Glutamatergic neuron (in vitro differentiated cells): Measurements from ENCODE around the gene TRAF6. TPM values are rescaled to one million over a fixed set of nuclear protein-coding genes. Genes with fewer than 3 reads are reported as not detected.
A peak's percentile ranks its signal among the peaks of the same experiment; 100 is the strongest.

Experiments used
- DNase-seq: peaks from one replicate; pipeline ENCODE4 v3.0.0; 2022
- H3K27ac Mint-ChIP-seq: one replicate; pipeline ENCODE4 v1.8.0; 2020; ENCODE audit warnings: mild to moderate bottlenecking, mixed read lengths, inconsistent platforms; ENCODE audit not compliant: unreplicated experiment
- H3K27me3 Mint-ChIP-seq: one replicate; pipeline ENCODE4 v1.8.0; 2020; ENCODE audit warnings: mild to moderate bottlenecking, moderate library complexity, mixed read lengths, inconsistent platforms; ENCODE audit not compliant: unreplicated experiment
- H3K36me3 Mint-ChIP-seq: one replicate; pipeline ENCODE4 v1.8.0; 2020; ENCODE audit warnings: mild to moderate bottlenecking, mixed read lengths, inconsistent platforms; ENCODE audit not compliant: unreplicated experiment
- H3K4me1 Mint-ChIP-seq: one replicate; pipeline ENCODE4 v1.8.0; 2020; ENCODE audit warnings: mild to moderate bottlenecking, low read depth, mixed read lengths, inconsistent platforms; ENCODE audit not compliant: unreplicated experiment
- H3K4me3 Mint-ChIP-seq: one replicate; pipeline ENCODE4 v1.8.0; 2020; ENCODE audit warnings: mild to moderate bottlenecking, mixed read lengths, inconsistent platforms; ENCODE audit not compliant: unreplicated experiment
- H3K9me3 Mint-ChIP-seq: one replicate; pipeline ENCODE4 v1.8.0; 2020; ENCODE audit warnings: mild to moderate bottlenecking, moderate library complexity, mixed read lengths, inconsistent platforms; ENCODE audit not compliant: unreplicated experiment
- total RNA-seq: library from RNA; stranded (reverse); fragmentation: NEBNext Ultra II Directional; extraction: Animal tissue kit (Norgen Biotek cat#: 25700); gene quantifications from one replicate; pipeline ENCODE4 v1.2.1, GENCODE V29; 2021; ENCODE audit not compliant: unreplicated experiment
- TF ChIP-seq, protein P1 (sequence below): fragments of 200-600 bp; sonication (generic); IDR thresholded peaks from one replicate; pipeline ENCODE4 v1.5.0; 2021; ENCODE audit not compliant: partially characterized antibody, unreplicated experiment

Gene TRAF6
- total RNA-seq, 1 donor from 2014 or later: 12.3 TPM

- H3K9me3 Mint-ChIP-seq: peaks cover 3% of the 10 kb centered on the region
- TF ChIP-seq, protein P1, sequence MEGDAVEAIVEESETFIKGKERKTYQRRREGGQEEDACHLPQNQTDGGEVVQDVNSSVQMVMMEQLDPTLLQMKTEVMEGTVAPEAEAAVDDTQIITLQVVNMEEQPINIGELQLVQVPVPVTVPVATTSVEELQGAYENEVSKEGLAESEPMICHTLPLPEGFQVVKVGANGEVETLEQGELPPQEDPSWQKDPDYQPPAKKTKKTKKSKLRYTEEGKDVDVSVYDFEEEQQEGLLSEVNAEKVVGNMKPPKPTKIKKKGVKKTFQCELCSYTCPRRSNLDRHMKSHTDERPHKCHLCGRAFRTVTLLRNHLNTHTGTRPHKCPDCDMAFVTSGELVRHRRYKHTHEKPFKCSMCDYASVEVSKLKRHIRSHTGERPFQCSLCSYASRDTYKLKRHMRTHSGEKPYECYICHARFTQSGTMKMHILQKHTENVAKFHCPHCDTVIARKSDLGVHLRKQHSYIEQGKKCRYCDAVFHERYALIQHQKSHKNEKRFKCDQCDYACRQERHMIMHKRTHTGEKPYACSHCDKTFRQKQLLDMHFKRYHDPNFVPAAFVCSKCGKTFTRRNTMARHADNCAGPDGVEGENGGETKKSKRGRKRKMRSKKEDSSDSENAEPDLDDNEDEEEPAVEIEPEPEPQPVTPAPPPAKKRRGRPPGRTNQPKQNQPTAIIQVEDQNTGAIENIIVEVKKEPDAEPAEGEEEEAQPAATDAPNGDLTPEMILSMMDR: no peak
- no peak overlapping the region for H3K27ac Mint-ChIP-seq
- peaks cover 2% of the 10 kb centered on the region for H3K27me3 Mint-ChIP-seq
- H3K4me1 Mint-ChIP-seq: peaks cover 3% of the 10 kb centered on the region
- no peaks in the 10 kb centered on the region for H3K36me3 Mint-ChIP-seq
- no peak for DNase-seq
- no peak overlapping the region for H3K4me3 Mint-ChIP-seq
Measured at GRCh38 chr11:36471577-36471976, 38.5 kb downstream of the TRAF6 start.

DNA sequence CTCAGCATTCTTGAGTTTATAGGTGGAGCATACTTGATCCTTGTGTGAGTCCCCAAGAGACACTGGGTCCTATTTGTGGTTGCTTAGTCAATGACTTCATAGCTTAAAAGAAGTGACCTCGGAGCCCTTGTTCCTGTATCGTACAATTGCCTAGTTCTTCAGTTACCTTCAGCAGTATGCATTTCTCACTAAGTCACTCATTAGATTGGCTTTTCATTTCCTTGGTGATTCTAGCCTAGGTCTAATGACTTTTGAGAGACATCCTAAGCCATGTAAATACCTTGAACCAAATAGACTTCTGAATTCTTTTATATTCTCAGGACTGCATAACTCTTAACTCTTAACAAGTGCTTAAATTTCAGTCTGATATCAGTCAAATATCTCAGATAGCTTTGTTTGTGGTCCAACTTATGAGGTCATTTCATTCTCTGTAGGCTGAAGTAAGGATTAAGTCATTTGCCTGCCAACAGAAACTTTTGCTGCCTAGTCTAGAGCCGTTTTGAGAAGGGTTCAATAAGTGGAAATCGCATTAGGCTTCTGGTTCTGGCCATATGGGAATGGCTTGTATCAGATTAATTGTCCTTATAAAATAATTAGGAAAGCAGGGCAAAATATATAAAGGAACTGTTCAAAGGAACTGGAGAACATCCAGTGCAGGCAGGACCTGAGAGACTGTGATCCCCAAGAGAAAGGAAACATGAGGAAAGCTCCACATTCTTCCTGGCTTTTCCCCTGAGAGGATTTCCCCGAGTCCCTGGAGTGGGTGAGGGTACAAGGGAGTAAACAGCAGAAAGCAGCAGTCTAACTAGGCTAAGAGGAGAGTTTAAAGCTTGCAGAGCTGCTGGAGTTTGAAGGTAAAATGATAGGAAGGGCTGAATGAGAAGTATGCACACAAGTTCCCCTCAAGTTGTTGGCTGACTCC, 39.9 kb downstream of the TRAF6 start:
- Mint-ChIP-seq H3K9me3 (peaks cover 3% of the 10 kb centered on the region), H3K27ac (no peak overlapping the region), H3K4me3 (no peak overlapping the region), H3K27me3 (peaks cover 2% of the 10 kb centered on the region), H3K36me3 (no peaks in the 10 kb centered on the region), H3K4me1 (peaks cover 3% of the 10 kb centered on the region)
- TF ChIP-seq, protein P1: no peak
- no peak for DNase-seq

DNA sequence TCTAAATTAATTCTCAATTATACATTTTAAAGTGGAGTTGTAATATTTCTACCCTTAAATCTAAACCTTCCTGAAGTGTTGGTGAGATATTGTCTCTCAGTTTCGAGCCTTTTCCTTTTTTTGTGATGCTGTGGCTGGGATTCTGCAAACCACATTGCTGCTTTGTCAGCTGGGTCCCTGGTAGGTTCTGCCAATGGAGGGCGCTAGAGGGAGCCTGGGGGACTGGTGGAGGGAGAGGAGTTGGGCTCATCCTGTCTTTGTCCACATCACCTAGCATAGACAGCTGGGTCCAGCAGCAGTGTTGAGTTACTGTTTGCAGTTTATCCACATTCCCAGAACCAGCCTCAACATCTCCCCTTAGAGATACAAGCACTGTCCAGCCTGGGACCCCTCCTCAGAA, 41.0 kb downstream of the TRAF6 start:
- H3K4me3 Mint-ChIP-seq: no peak overlapping the region
- peaks cover 2% of the 10 kb centered on the region for H3K27me3 Mint-ChIP-seq
- no peak overlapping the region for H3K27ac Mint-ChIP-seq
- TF ChIP-seq, protein P1: peak; percentile 25
- peaks cover 3% of the 10 kb centered on the region for H3K4me1 Mint-ChIP-seq
- H3K36me3 Mint-ChIP-seq: no peaks in the 10 kb centered on the region
- H3K9me3 Mint-ChIP-seq: peaks cover 3% of the 10 kb centered on the region
- peak; percentile 55 for DNase-seq

GRCh38 chr11:36467916-36468315, 42.2 kb downstream of the TRAF6 start:
- TF ChIP-seq, protein P1: no peak
- Mint-ChIP-seq H3K27ac (no peak overlapping the region), H3K27me3 (peaks cover 2% of the 10 kb centered on the region), H3K4me3 (no peak overlapping the region), H3K36me3 (no peaks in the 10 kb centered on the region), H3K9me3 (peaks cover 1% of the 10 kb centered on the region), H3K4me1 (peaks cover 3% of the 10 kb centered on the region)
- no peak for DNase-seq

- no peak overlapping the region for H3K27ac Mint-ChIP-seq
- H3K4me3 Mint-ChIP-seq: no peak overlapping the region
- DNase-seq: no peak
- peaks cover 2% of the 10 kb centered on the region for H3K27me3 Mint-ChIP-seq
- H3K4me1 Mint-ChIP-seq: peaks cover 3% of the 10 kb centered on the region
- TF ChIP-seq, protein P1: no peak
- H3K9me3 Mint-ChIP-seq: peaks cover 1% of the 10 kb centered on the region
- no peaks in the 10 kb centered on the region for H3K36me3 Mint-ChIP-seq
Measured at GRCh38 chr11:36467012-36467411, 43.1 kb downstream of the TRAF6 start.
